AG08395 (cell line): ENCODE results near the gene AJM1.
"Not testable (repeated sequence)": the region's sequence is repeated elsewhere in the genome, so short reads cannot be mapped to it uniquely, and the experiment has no call there.

Experiments used
- DNase-seq: peaks from one replicate; pipeline ENCODE4 v3.0.0; 2012; ENCODE audit warnings: mixed read lengths, low spot score

The AJM1 gene

DNA sequence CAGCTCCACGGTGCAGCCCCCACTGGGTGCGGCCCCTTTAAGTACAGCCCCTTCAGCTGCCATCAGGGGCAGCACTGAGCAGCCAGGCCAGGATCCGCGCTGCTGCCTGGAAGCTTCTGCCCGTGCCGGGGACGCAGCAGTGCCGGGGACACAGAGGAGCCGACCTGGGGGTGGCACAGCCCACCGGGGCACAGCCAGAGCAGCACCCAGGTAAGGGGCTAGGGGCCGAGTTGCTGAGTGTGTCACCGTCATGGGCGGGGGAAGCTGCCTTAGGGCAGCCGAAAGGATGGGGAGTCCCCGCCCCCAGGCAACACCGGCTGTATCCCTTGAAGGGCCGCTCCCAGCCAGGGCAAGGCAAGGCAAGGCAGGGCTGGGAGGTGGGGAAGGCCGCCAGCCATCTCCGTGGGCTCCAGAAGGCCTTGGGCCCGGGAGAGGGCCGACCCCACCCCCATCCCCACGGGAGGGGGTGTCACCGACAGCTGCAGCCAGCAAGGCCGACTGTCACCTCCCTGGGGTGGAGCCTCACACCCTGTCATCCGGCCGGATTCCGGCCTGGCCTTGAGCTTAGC lies at the start of gene AJM1:
Gene AJM1 (plus strand): TSS at position 99 of the 569 bp plus-strand sequence. CDS start 1,937 bp downstream, outside the sequence.
- DNase-seq: peak; percentile 74

- DNase-seq: no peak
Observed at GRCh38 chr9:136793086-136793946, 49.0 kb upstream of the AJM1 start.

DNA sequence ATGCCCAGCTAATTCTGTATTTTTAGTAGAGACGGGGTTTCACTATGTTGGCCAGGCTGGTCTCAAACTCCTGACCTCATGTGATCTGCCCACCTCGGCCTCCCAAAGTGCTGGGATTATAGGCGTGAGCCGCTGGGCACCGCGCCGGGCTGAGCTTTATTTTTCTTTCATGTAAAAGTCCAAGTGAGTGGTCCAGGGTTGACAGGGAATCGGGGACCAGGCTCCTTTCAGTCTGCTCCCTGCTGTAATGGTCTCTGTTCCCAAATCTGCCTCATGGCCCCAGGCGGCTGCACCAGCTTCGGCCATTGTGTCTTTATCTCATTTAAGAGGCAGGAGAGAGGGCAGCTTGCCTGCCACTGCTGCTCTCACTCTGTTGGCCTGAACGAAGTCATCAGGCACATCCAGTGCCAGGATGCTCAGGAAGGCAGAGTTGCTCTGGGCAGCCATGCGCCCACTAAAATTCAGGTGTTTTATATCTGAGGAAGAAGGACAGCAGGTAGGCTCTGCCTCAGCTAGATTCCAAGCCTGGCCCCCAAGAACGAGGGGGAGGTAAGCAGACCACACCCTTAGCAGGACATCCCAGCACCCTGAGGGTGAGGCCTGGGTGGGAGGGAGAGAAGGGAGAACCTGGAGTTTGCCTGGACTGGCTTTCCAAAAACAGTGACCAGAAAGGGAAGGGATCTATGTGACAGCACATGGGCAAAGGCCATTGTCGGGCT lies 47.8 kb upstream of the AJM1 start:
- DNase-seq: no peak

DNA sequence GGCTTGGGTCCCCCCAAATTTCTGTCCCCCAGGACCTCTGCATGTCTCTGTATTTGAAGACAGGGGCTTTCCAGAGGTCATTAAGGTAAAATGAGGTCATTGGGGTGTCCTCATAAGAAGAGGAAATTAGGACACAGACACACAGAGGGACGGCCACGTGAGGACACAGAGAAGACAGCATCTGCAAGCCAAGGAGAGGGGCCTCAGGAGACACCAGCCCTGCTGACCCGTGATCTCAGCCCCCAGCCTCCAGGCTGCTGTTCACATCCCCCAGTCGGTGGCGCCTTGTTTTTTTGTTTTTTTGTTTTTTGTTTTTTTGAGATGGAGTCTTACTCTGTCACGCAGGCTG lies 47.3 kb upstream of the AJM1 start:
- no peak for DNase-seq

DNA sequence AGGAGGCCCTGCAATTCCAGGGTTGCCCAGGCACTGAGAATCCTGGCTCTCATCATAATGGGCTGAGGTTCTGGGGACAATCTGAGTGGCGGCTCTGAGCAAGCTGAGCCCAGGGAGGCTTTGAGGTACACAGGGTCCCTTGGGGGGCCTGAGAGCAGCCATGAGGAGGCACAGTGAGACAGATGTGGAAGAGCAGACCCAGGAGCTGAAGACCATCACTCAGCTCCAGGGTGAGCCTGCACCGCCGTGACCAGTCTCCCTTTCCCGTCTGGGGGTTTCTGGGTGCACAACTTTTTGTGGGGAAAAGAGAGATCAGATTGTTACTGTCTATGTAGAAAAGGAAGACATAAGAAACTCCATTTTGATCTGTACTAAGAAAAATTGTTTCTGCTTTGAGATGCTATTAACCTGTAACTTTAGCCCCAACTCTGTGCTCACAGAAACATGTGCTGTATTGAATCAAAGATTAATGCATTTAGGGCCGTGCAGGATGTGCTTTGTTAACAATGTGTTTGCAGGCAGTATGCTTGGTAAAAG lies 46.0 kb upstream of the AJM1 start, which contains the start of gene CCDC183:
Gene CCDC183 (plus strand): TSS at position 101 of the 537 bp plus-strand sequence. CDS start 60 bp downstream, at position 161.
- DNase-seq: no peak

DNA sequence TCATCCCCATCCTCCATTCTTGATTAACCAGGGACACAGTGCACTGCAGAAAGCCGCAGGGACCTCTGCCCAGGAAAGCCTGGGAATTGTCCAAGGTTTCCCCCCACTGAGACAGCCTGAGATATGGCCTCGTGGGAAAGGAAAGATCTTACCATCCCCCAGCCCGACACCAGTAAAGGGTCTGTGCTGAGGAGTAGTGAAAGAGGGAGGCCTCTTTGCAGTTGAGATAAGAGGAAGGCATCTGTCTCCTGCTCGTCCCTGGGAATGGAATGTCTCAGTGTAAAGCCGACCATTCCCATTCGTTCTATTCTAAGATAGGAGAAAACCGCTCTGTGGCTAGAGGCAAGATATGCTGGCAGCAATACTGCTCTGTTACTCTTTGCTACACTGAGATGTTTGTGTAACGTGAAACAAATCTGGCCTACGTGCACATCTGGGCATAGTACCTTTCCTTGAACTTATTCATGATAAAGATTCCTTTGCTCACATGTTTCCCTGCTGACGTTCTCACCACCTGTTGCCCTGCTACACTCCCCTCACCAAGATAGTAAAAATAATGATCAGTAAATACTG lies 45.4 kb upstream of the AJM1 start:
- not testable (repeated sequence) for DNase-seq

GRCh38 chr9:136798708-136799078 lies 43.6 kb upstream of the AJM1 start:
- no peak for DNase-seq

DNA sequence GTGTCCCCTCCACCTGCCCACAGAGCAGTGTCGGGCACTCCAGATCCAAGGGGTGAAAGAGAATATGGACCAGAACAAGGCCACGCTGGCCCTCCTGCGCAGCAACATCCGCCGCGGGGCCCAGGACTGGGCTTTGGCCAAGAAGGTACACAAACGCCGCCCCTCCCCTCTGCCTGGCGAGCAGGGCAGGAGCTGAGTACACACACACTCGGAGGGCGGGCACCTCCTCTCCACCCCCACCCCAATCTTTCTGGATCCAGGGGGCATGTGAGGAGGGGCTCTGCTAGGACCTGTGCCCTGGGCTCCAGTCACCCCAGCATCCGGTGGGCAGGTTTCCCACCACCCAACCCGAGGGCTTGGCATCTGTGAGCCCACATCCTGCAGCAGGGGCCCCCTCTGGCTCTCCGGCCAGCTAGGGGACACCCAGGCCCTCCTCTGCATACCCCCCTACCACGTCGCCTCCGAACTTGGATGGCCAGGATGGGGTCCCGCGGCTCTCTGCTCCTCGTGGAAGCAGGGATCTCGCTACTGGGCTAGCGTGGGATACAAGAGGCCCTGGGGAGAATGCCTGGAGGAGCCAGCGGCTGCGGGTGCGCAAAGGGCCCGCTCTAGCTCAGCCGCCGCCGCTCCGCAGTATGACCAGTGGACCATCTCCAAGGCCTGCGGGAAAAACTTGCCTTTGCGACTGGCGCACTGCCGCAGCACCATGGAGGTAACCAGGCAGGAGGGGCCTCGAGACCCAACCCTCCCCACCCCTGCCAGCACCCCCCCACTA lies 43.0 kb upstream of the AJM1 start:
- DNase-seq: no peak

DNA sequence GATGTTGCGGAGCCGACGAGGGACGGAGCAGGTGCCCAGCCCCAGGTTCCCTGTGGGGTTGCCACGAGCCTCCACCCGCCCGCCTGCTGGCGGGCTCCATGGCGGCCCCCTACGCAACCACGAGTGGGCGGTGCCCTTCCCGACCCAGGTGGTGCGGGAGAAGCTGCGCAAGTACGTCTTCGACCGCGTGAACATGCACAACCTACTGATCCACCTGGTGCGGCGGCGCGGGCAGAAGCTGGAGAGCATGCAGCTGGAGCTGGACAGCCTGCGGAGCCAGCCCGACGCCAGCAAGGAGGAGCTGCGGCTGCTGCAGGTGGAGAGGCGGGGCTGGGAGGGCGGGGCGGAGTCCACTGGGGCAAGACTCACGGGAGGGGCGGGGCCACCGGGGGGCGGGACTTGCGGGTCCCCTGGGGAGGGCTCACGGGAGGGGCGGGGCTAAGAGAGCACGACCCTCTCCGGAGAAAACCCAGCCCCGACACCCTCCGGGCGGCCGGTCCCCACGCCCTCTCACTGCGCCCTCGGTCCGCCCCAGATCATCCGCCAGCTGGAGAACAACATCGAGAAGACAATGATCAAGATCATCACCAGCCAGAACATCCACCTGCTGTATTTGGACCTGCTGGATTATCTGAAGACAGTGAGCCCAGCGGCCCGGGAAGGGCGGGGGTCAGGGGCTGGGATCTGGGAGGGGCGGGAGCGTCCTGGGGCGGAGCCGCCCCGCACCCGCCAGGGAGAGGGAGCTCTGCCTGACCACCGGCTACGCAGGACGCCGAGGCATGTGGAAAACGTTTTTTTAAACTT lies 42.2 kb upstream of the AJM1 start:
- DNase-seq: peak; percentile 48

- DNase-seq: no peak
Observed at GRCh38 chr9:136802321-136802720, 40.0 kb upstream of the AJM1 start.

GRCh38 chr9:136803009-136803550 lies 39.2 kb upstream of the AJM1 start:
- not testable (repeated sequence) for DNase-seq

DNA sequence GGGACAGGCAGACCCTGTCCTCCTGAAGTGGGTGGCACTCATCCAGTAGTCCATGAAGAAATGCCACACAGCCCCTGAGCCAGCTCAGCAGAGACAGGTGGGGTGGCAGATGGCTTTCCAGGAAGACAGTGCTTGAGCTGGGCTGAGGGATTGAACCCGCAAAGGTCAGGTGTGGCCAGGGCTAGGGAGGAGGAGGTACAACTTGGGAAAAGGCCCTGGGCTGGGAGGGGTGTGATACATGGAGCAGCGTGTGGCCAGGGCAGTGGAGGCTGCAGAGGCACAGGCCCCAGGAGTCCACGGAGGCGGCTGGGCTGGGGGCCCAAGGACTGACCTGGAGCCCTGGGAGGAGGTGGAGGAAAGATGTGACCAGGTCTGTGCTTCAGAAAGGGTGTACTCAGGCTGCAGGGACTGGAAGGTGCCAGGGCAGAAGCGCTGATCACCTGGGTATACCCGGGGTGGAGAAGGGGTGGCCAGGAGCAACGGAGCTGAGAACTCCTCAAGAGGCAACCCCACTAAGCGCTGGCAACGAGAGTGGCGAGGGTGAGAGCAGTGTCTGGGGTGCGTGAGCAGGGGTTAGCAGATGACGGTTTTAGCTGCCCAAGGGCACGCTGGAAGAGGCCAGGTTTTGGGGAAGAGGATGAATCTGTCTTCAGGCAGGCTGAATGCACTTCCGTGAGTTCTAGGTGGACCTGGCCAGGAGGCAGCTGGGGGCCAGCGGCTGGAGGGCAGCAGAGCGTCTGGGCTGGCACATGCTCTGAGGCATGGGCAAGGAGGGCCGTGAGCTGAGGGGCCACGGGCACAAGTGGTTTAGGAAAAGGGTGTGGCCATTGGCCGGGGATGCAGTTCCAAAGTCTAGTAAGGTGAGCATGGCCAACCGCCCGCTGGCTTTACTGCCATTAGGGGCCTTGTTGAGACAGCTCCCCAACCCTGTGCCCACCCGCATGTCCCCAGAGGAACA lies 38.4 kb upstream of the AJM1 start:
- no peak for DNase-seq

- DNase-seq: no peak
Observed at GRCh38 chr9:136804509-136805206, 37.6 kb upstream of the AJM1 start.

DNA sequence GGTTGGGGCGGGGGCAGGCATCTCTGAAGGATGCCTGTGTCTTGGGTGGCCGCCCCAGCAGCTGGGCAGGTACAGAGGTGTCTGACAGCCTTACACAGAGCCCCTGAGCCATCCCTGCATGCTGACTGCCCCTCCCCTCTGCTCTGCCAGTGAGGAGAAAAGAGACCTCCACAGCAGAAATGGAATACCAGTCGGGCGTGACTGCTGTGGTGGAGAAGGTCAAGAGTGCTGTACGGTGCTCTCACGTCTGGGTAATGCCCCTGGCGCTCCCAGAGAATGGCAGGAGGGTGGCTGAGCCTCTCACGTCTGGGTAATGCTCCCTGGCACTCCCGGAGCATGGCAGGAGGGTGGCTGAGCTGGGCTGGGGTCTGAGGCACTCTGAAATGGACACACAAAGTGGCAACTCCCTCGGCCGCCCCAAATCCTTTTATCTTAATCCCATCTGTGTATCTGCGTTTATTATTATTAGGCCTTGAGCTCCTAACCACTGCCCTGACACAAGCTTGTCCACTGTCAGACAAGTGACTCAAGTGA lies 37.0 kb upstream of the AJM1 start:
- no peak for DNase-seq

GRCh38 chr9:136806067-136806466 lies 36.2 kb upstream of the AJM1 start:
- DNase-seq: no peak

DNA sequence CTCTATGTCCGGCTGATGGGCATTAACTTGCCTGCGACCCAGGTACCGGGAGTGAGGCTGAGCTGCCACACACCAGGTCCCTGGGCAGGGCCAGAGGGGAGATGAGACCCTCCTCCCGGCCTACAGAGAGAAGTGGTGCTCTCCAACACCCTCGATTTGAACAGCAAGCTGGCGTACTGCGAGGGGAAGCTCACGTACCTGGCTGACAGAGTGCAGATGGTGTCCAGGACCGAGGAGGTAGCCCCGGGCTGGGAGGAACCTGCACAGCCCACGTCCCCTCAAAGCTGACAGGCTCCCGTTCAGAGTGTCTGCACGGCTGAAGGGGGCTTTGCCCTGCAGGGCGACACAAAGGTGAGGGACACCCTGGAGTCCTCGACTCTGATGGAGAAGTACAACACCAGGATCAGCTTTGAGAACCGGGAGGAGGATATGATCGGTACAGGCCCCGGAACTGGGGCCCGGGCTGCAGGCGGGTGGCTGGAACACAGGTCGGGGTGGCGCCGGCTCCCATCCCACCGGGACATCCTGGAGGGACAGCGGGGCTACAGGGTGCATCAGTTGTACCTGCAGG lies 35.6 kb upstream of the AJM1 start:
- DNase-seq: no peak

- peak; percentile 98 for DNase-seq
Observed at GRCh38 chr9:136807281-136808074, 34.8 kb upstream of the AJM1 start, which contains the start of gene RABL6. RABL6 (plus strand) TSS chr9:136807948; CDS start chr9:136808197, 249 bp downstream.
